K562 (cell line): ENCODE results near the gene SURF4. TPM values are rescaled to one million over a fixed set of nuclear protein-coding genes. Genes with fewer than 3 reads are reported as not detected.

ENCODE experiments used
- ARID1B ChIP-seq: fragments of 450-650 bp; IDR thresholded peaks from 2 replicates; pipeline ENCODE4 v1.6.1; 2016; ENCODE audit warnings: antibody characterized with exemption, mild to moderate bottlenecking, inconsistent platforms
- ASH1L ChIP-seq: fragments of 450-650 bp; IDR thresholded peaks from 2 replicates; pipeline ENCODE4 v1.6.1; 2018; ENCODE audit warnings: borderline replicate concordance, mild to moderate bottlenecking, low read depth; ENCODE audit not compliant: partially characterized antibody
- CBFA2T3 ChIP-seq: fragments of 450-650 bp; IDR thresholded peaks from 2 replicates; pipeline ENCODE4 v1.6.1; 2017
- CBX1 ChIP-seq: sonication (generic); IDR thresholded peaks from 2 replicates; pipeline ENCODE4 v1.6.1; 2016; ENCODE audit warnings: antibody characterized with exemption, low read depth, mild to moderate bottlenecking
- HOMEZ ChIP-seq: fragments of 250-450 bp; sonication (Bioruptor Pico); IDR thresholded peaks from 2 replicates; pipeline ENCODE4 v1.4.0; 2020; ENCODE audit warnings: mild to moderate bottlenecking, moderate library complexity
- PREB ChIP-seq: sonication (generic); formaldehyde crosslinking; IDR thresholded peaks from 2 replicates; pipeline ENCODE4 v1.8.1; 2023; ENCODE audit warnings: mild to moderate bottlenecking, missing genetic modification reagents
- PURB ChIP-seq: sonication (generic); formaldehyde crosslinking; IDR thresholded peaks from 2 replicates; pipeline ENCODE4 v1.9.0; 2021; ENCODE audit warnings: low read depth, mild to moderate bottlenecking, missing genetic modification reagents
- RB1 ChIP-seq: fragments of 450-650 bp; IDR thresholded peaks from 2 replicates; pipeline ENCODE4 v1.6.1; 2017; ENCODE audit warnings: low read depth, mild to moderate bottlenecking
- SMARCA5 ChIP-seq: fragments of 450-650 bp; IDR thresholded peaks from 2 replicates; pipeline ENCODE4 v1.6.1; 2016
- ZNF318 ChIP-seq, 2 experiments: fragments of 450-650 bp; IDR thresholded peaks; 2 replicates each; pipeline ENCODE4 v1.6.1; 2016; ENCODE audit warnings: mild to moderate bottlenecking in 2 of 2, borderline replicate concordance in 1 of 2, low read depth in 1 of 2, moderate library complexity in 1 of 2
- ZNF778 ChIP-seq: fragments of 450-650 bp; formaldehyde crosslinking; IDR thresholded peaks from 2 replicates; pipeline ENCODE4 v1.4.0; 2020; ENCODE audit warnings: mild to moderate bottlenecking, moderate library complexity
- polyA plus RNA-seq, 8 experiments: library from polyadenylated mRNA; depleted of rRNA in 4 of 8; stranded (reverse) in 5 of 8; unstranded in 3 of 8; fragments of >200 nt; fragmentation: Nextera tagmentation in 2 of 8; fragmentation: Illumina TruSeq in 1 of 8; extraction: Ambion mirVana in 2 of 8; extraction: Trizol in 1 of 8; gene quantifications; 2 replicates each; pipeline versions ENCODE4 v1.2.1 to v1.2.3, GENCODE V29; 2011 to 2014; ENCODE audit warnings: inconsistent platforms in 1 of 8, missing spikeins in 1 of 8
- total RNA-seq, 7 experiments: library from RNA; depleted of rRNA in 6 of 7; stranded (reverse); fragments of >200 nt in 6 of 7; fragmentation: Illumina TruSeq in 2 of 7; extraction: Trizol in 2 of 7; gene quantifications; 2 replicates each; pipeline versions ENCODE4 v1.2.1 to v1.2.3, GENCODE V29; 2011 to 2021; ENCODE audit warnings: low replicate concordance in 1 of 7
- TF ChIP-seq, protein P1 (sequence below): IDR thresholded peaks from 3 replicates; pipeline ENCODE4 v1.6.1; 2011; ENCODE audit warnings: borderline replicate concordance, mild to moderate bottlenecking, moderate library complexity; ENCODE audit not compliant: insufficient read length; ENCODE audit errors: extremely low read depth

The SURF4 gene
- total and polyA plus RNA-seq, 9 of the 15 experiments (the other 6 are each of a cell fraction or from before 2014, with no cell fraction given) = 8.4 to 176 (median 130) TPM

- peak in 1 of 2 experiments; percentile 72; a peak in 2 of 4 replicates for TF ChIP-seq ZNF318 (IDR thresholded peaks at IDR 0.05; ENCODE audit: borderline replicate concordance in 1 of 2, low read depth in 1 of 2)
- no peak for TF ChIP-seq SMARCA5
- TF ChIP-seq CBFA2T3 = 0 out of 2 replicates have a peak, but pooled peaks have one; percentile 22
- no peak for TF ChIP-seq HOMEZ
- TF ChIP-seq ARID1B = peak; percentile 54
- TF ChIP-seq ASH1L = no peak
- TF ChIP-seq RB1 = peak; percentile 93
- peak; percentile 65; the same call in 1 of the 2 replicates for TF ChIP-seq PREB
- TF ChIP-seq, protein P1, sequence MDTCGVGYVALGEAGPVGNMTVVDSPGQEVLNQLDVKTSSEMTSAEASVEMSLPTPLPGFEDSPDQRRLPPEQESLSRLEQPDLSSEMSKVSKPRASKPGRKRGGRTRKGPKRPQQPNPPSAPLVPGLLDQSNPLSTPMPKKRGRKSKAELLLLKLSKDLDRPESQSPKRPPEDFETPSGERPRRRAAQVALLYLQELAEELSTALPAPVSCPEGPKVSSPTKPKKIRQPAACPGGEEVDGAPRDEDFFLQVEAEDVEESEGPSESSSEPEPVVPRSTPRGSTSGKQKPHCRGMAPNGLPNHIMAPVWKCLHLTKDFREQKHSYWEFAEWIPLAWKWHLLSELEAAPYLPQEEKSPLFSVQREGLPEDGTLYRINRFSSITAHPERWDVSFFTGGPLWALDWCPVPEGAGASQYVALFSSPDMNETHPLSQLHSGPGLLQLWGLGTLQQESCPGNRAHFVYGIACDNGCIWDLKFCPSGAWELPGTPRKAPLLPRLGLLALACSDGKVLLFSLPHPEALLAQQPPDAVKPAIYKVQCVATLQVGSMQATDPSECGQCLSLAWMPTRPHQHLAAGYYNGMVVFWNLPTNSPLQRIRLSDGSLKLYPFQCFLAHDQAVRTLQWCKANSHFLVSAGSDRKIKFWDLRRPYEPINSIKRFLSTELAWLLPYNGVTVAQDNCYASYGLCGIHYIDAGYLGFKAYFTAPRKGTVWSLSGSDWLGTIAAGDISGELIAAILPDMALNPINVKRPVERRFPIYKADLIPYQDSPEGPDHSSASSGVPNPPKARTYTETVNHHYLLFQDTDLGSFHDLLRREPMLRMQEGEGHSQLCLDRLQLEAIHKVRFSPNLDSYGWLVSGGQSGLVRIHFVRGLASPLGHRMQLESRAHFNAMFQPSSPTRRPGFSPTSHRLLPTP = no peak
- TF ChIP-seq CBX1 = peak; percentile 21; the same call in 1 of the 2 replicates
- TF ChIP-seq ZNF778 (CRISPR knock-in tag) = no peak
- no peak for TF ChIP-seq PURB (CRISPR knock-in tag)
Measured at GRCh38 chr9:133417541-133418461, 41.9 kb upstream of the SURF4 start, which contains the start of gene REXO4 (continued).
